GM12864 (cell line): ENCODE results near the gene RSKR.

Source experiments
- DNase-seq: peaks from one replicate; pipeline ENCODE4 v3.0.0-alpha.2; 2011; ENCODE audit warnings: low read depth
- H3K4me3 ChIP-seq: 2 replicates; pipeline ENCODE4 v1.5.1; 2011; ENCODE audit warnings: mild to moderate bottlenecking, low read depth, low read length, control low read depth
- TF ChIP-seq, protein P1 (sequence below): IDR thresholded peaks from 2 replicates; pipeline ENCODE4 v1.5.1; 2011; ENCODE audit warnings: low read depth, mild to moderate bottlenecking, moderate library complexity, low read length, control low read depth, inconsistent platforms; ENCODE audit errors: missing control alignments

RSKR gene

DNA sequence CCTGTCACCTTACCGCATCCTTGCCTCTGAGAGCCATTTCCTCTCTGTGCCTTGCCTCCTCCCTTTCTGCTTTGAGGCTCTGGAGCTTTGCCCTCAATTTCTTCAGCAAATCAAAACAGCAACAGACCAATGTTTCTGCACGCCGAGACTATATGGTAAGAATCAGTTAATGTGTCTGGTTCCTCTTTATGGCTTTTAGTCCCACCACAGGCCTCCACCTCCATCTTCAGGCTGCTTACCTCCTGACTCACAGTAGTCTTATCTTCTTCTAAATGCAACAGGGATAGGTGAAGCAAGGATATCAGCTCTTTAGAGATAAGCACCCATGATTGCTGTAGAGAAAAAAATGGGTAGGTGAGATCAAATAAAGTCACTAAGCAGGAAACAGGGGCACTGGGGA, 28.1 kb downstream of the RSKR start:
- DNase-seq: no peak
- H3K4me3 ChIP-seq: no peak overlapping the region
- TF ChIP-seq, protein P1, sequence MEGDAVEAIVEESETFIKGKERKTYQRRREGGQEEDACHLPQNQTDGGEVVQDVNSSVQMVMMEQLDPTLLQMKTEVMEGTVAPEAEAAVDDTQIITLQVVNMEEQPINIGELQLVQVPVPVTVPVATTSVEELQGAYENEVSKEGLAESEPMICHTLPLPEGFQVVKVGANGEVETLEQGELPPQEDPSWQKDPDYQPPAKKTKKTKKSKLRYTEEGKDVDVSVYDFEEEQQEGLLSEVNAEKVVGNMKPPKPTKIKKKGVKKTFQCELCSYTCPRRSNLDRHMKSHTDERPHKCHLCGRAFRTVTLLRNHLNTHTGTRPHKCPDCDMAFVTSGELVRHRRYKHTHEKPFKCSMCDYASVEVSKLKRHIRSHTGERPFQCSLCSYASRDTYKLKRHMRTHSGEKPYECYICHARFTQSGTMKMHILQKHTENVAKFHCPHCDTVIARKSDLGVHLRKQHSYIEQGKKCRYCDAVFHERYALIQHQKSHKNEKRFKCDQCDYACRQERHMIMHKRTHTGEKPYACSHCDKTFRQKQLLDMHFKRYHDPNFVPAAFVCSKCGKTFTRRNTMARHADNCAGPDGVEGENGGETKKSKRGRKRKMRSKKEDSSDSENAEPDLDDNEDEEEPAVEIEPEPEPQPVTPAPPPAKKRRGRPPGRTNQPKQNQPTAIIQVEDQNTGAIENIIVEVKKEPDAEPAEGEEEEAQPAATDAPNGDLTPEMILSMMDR: no peak

DNA sequence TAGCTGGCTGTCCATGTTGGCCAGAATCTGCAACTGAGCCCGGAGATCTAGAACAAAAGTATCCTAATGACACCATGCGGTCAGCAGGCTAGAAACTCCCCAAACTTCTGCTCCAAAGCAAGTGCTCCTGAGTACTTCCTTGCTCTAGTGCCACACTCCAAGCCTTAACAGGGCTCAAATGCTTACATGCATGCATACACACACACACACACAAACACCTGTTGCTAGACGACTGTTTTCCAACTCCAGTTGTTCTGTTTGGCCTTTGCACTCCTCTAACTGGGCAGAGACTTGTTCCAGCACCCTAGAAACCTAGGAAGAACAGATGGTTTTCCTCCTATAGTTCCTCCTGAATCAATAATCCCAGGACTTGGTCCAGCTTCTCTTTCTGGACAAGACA, 29.6 kb downstream of the RSKR start:
- no peak for DNase-seq
- TF ChIP-seq, protein P1: no peak
- no peak overlapping the region for H3K4me3 ChIP-seq

DNA sequence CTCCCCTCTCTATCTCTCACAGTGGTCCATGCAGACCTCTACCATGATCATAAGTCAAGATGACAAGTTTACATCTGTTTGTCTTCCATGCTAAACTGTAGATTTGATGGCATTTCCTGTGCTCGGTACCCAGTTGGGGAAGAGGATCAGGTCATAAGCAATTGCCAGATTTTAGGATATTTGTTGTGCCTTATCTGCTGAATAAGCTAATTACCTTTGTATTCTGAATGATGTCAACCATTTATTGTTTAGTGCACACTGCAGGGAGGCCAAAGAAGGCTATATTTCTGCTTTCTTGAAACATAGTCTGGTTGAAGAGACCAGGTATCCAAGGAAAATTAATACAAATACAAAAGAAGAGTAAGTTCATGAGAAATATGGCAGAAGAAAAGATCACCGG, 31.5 kb downstream of the RSKR start:
- TF ChIP-seq, protein P1: no peak
- no peak overlapping the region for H3K4me3 ChIP-seq
- DNase-seq: no peak

GRCh38 chr17:28580959-28581358, 33.0 kb downstream of the RSKR start:
- no peak for DNase-seq
- TF ChIP-seq, protein P1: no peak
- H3K4me3 ChIP-seq: no peak overlapping the region

GRCh38 chr17:28579526-28579925, 34.5 kb downstream of the RSKR start:
- no peak for DNase-seq
- no peak overlapping the region for H3K4me3 ChIP-seq
- TF ChIP-seq, protein P1: no peak

- H3K4me3 ChIP-seq: no peak overlapping the region
- no peak for DNase-seq
- TF ChIP-seq, protein P1: no peak
Measured at GRCh38 chr17:28578246-28579195, 35.5 kb downstream of the RSKR start.

GRCh38 chr17:28577466-28577824, 36.5 kb downstream of the RSKR start:
- no peak for DNase-seq
- no peak overlapping the region for H3K4me3 ChIP-seq
- TF ChIP-seq, protein P1: no peak
